ENCODE data around the gene RAC2. TPM values are rescaled to one million over a fixed set of nuclear protein-coding genes. Genes with fewer than 3 reads are reported as not detected.

RAC2 gene
- total RNA-seq, 4 donors from 2014 or later = 4.1 to 21.9 (median 7.2) TPM

DNA sequence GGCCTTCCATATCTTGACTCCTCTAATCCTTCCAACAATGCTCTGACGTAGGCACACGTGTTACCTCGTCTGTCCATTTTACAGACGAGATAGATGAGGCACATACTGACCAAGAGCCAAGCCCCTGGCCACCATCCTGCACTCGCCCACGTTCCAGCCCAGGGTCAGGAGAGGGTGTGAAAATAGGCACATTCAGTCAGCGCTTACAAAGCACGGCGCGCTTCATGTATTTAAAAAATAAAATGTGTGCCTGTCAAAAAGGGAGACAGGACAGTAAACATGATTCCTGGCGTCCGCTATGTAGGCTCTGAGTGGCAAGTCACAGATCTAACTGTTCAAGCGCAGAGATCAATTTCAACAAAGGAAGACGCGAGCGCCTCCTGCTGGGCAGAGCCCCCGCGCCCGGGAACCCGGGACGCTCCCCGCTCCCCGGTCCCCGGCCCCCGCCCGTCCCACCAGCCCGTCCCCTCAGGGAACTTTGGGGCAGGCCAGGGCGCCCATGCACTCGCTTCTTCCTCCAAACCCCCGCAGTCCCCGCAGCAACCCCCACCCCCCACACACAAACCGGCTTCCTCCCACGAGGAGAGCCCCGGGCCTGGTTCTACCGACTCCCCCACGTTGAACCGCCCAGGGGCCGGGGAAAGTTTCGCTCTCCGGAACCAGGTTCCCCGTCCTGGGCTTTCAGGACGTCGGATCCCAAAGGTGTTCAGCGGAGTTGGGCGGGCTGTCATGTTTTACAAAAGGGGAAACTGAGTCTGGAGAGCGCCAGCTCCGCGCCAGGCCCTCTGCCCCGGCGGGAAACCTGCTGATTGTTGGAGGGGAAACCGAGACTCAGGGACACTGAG, 45.6 kb downstream of the RAC2 start:
- Histone ChIP-seq H3K36me3 (no peaks in the 10 kb centered on the region), H3K27me3 (no peaks in the 10 kb centered on the region), H3K4me3 (peak overlapping the region; percentile 74 to 82 (median 76)), H3K9me3 (no peaks in the 10 kb centered on the region), H3K4me1 (peaks cover 40 to 46% (median 45%) of the 10 kb centered on the region in 4 donors), H3K27ac (replicated peaks in 1 of 4) (peak overlapping the region; percentile 97 to 98 (median 97))
- WGBS = 2% methylated on average over 46 of the region's 51 CpGs
- no peak for DNase-seq (ENCODE audit: extremely low spot score)
- TF ChIP-seq, protein P1, sequence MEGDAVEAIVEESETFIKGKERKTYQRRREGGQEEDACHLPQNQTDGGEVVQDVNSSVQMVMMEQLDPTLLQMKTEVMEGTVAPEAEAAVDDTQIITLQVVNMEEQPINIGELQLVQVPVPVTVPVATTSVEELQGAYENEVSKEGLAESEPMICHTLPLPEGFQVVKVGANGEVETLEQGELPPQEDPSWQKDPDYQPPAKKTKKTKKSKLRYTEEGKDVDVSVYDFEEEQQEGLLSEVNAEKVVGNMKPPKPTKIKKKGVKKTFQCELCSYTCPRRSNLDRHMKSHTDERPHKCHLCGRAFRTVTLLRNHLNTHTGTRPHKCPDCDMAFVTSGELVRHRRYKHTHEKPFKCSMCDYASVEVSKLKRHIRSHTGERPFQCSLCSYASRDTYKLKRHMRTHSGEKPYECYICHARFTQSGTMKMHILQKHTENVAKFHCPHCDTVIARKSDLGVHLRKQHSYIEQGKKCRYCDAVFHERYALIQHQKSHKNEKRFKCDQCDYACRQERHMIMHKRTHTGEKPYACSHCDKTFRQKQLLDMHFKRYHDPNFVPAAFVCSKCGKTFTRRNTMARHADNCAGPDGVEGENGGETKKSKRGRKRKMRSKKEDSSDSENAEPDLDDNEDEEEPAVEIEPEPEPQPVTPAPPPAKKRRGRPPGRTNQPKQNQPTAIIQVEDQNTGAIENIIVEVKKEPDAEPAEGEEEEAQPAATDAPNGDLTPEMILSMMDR (IDR thresholded peaks at IDR 0.05) = peak; percentile 66 to 93 (median 93)
- TF ChIP-seq EP300 (IDR thresholded peaks at IDR 0.05) (no peak), POLR2AphosphoS5 (IDR thresholded peaks at IDR 0.05) (peak in 1 of 2 donors; percentile 19)
- intact Hi-C loops (cut with DNase I) = loop anchor here (1.0 kb wide), 1 partner anchor 31 kb away; no protein-coding TSS in a partner anchor

DNA sequence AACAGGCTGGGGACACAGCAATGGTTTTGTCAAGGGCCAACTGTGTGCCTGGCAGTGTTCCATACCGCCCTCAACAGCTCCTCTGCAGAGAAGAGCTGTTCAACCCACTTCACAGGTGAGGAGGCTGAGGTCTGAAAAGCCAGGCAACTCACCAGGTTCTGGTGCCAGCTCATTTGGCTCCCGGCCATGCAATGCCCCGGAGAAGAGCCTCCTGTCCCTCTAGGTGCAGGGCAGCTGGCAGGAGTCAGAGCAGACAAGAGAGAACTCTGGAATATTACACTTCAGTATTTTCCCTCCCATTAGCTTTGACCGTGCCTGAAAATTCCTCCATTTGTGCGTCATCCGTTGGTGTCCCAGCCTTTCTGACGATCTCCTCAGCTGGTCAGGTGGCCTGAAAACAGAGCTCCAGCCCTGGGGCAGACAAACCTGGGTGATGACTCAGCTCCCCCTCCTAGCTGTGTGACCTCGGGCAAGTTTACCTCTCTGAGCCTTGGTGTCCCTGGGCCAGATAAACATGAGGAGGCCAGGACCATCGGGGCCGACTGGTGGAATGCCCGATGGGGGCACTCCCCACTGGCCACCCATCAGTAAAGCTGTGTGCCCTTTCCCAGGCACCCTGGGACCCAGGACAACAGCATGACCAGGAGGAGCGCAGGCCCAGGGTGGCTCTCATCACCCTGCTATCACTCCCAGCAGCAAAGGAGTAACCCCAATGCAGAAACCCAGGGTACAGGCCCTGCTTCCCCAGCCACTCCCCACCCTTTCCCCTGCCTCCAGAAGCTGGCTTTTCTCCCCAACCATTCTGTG, 46.4 kb downstream of the RAC2 start:
- Histone ChIP-seq H3K27ac (replicated peaks in 1 of 4) (peak overlapping the region; percentile 97 to 98 (median 97)), H3K27me3 (no peaks in the 10 kb centered on the region), H3K36me3 (no peaks in the 10 kb centered on the region), H3K9me3 (no peaks in the 10 kb centered on the region), H3K4me3 (peak overlapping the region in 3 of 4 donors; percentile 74 to 82 (median 74)), H3K4me1 (peaks cover 40 to 53% (median 46%) of the 10 kb centered on the region in 4 donors)
- TF ChIP-seq EP300 (IDR thresholded peaks at IDR 0.05) = peak; percentile 19
- TF ChIP-seq POLR2AphosphoS5 (IDR thresholded peaks at IDR 0.05) = peak in 1 of 2 donors; percentile 72
- TF ChIP-seq, protein P1 (IDR thresholded peaks at IDR 0.05) = no peak
- TF ChIP-seq POLR2A (IDR thresholded peaks at IDR 0.05; ENCODE audit: low read depth) = no peak
- DNase-seq (ENCODE audit: extremely low spot score) = no peak
- 42% methylated on average over 8 of the region's 12 CpGs for WGBS
- intact Hi-C loops (cut with DNase I) = loop anchor here (1.0 kb wide), 1 partner anchor 30 kb away; no protein-coding TSS in a partner anchor

DNA sequence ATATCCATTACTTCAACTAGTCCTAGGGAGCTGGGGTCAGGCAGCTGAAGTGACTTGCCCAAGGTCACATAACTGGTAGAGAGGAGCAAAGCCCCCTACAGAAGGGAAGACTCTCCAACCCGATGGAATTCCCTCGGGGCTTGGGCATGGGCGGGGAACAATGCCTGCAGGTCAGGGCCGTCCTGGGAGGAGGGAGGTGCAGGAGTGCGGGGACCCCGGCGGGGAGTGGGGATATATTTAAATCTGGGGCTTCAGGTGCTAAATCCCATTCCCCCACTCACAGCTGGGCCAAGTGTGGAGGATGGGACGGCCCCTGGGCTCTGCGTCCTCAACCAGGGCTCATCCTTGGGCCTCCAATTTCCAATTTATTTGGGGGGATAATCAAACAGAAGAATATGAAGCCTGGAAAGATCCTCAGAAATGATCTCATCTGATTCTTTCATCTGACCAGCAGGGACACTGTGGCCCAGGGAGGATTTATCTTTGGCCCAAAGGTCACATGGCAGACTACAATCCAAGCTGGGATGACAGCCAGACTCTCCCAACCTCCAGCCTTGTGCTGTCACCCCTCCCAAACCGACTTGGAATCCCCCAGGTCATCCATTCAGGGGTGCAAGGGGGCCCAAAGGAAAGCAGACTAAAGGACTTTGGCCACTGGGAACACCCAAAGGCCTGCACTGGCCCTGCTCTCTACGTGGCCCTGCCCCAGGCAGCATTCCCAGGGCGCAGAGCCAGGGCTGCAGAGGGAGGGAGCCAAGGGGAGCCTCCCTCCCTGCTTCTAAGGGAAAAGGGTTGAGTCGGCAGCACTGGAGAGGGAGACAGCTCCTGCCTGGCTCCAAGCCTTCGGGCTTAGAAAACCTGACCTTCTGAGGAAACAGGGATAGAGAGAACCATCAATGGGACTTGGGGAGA, 47.3 kb downstream of the RAC2 start:
- no peaks in the 10 kb centered on the region for H3K9me3 ChIP-seq
- intact Hi-C loops (cut with DNase I) = no loop called here
- peak; percentile 63 to 79 for TF ChIP-seq POLR2AphosphoS5 (IDR thresholded peaks at IDR 0.05)
- no peak for TF ChIP-seq EP300 (IDR thresholded peaks at IDR 0.05)
- TF ChIP-seq, protein P1 (IDR thresholded peaks at IDR 0.05) = peak in 2 of 3 experiments; percentile 11 to 36
- no peak for TF ChIP-seq POLR2A (IDR thresholded peaks at IDR 0.05; ENCODE audit: low read depth)
- no peaks in the 10 kb centered on the region for H3K36me3 ChIP-seq
- H3K27ac ChIP-seq (replicated peaks in 1 of 4) = peak overlapping the region; percentile 97 to 98 (median 97)
- WGBS = 31% methylated on average over 12 of the region's 14 CpGs
- no peak for DNase-seq (ENCODE audit: extremely low spot score)
- no peaks in the 10 kb centered on the region for H3K27me3 ChIP-seq
- H3K4me3 ChIP-seq = no peak overlapping the region
- peaks cover 40 to 53% (median 46%) of the 10 kb centered on the region in 4 donors for H3K4me1 ChIP-seq

DNA sequence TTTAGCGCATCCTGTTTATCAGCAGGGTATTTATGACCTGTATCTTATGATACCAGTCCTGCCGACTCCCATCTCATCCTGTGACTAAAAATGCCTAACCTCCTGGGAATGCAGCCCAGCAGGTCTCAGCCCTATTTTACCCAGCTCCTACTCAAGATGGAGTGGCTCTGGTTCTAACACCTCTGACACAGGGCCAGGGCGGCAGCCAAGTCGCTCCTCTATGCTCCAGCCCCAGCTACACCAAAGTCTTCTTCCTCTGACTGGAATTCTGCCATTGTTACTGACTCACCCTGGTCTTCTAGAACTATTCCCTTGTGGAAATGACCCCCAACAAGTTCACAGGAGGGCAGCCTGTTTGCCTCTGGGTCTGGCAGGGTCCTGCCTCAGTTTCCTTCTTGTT, 48.1 kb downstream of the RAC2 start:
- Histone ChIP-seq H3K27ac (replicated peaks in 1 of 4) (peak overlapping the region; percentile 97 to 98 (median 97)), H3K4me3 (no peak overlapping the region), H3K9me3 (no peaks in the 10 kb centered on the region), H3K27me3 (no peaks in the 10 kb centered on the region), H3K36me3 (no peaks in the 10 kb centered on the region), H3K4me1 (peaks cover 40 to 53% (median 46%) of the 10 kb centered on the region in 4 donors)
- TF ChIP-seq POLR2A (IDR thresholded peaks at IDR 0.05; ENCODE audit: low read depth) (no peak), EP300 (IDR thresholded peaks at IDR 0.05) (no peak), POLR2AphosphoS5 (IDR thresholded peaks at IDR 0.05) (no peak)
- TF ChIP-seq, protein P1 (IDR thresholded peaks at IDR 0.05) = no peak
- DNase-seq (ENCODE audit: extremely low spot score) = no peak
- 84% methylated on average over 3 of the region's 4 CpGs for WGBS
- intact Hi-C loops (cut with DNase I) = no loop called here

Measured in esophagus muscularis mucosa (tissue), 4 donors.